H1 (cell line): ENCODE results near the gene TMEM131L. TPM values are rescaled to one million over a fixed set of nuclear protein-coding genes. Genes with fewer than 3 reads are reported as not detected.

Source experiments
- CTCF ChIA-PET: fragments of 300-600 bp; sonication (Branson Sonifier 250); formaldehyde crosslinking; loops from one replicate; lab custom pipeline; 2021; ENCODE audit not compliant: partially characterized antibody; lab: Charles Lee
- POLR2A ChIA-PET: fragments of 300-600 bp; sonication (Branson Sonifier 250); formaldehyde crosslinking; loops from one replicate; lab custom pipeline; 2021; ENCODE audit warnings: inconsistent platforms; ENCODE audit not compliant: partially characterized antibody; lab: Charles Lee
- DNase-seq, 2 experiments: peaks; one replicate each; pipeline versions ENCODE4 v3.0.0 to v3.0.0-alpha.2; 2010 to 2022; ENCODE audit warnings: low spot score in 2 of 2, low read depth in 1 of 2, mixed read lengths in 1 of 2
- FAIRE-seq: peaks from 2 replicates; lab custom pipeline; 2011; peaks lifted over from hg19 to GRCh38; lab: Jason Lieb, UNC
- H2AFZ ChIP-seq: 2 replicates; pipeline ENCODE4 v1.8.1; 2012; ENCODE audit warnings: low read length, inconsistent platforms
- H2AK5ac ChIP-seq: 2 replicates; pipeline ENCODE4 v1.6.1; 2013; ENCODE audit warnings: low read depth, low read length
- H2BK120ac ChIP-seq: replicated peaks from 2 replicates; pipeline ENCODE3; 2013; ENCODE audit warnings: low read depth, low read length, inconsistent platforms
- H2BK12ac ChIP-seq: 2 replicates; pipeline ENCODE4 v1.6.1; 2013; ENCODE audit warnings: low read depth, low read length
- H2BK15ac ChIP-seq: 2 replicates; pipeline ENCODE4 v1.6.1; 2013; ENCODE audit warnings: low read length
- H2BK20ac ChIP-seq: 2 replicates; pipeline ENCODE4 v1.6.1; 2013; ENCODE audit warnings: low read length
- H2BK5ac ChIP-seq: 2 replicates; pipeline ENCODE4 v1.6.1; 2013; ENCODE audit warnings: low read depth, low read length
- H3K14ac ChIP-seq: 2 replicates; pipeline ENCODE4 v1.6.1; 2013; ENCODE audit warnings: inconsistent platforms; ENCODE audit not compliant: insufficient read length
- H3K18ac ChIP-seq: 2 replicates; pipeline ENCODE4 v1.6.1; 2013; ENCODE audit warnings: low read length; ENCODE audit errors: extremely low read depth
- H3K23ac ChIP-seq: 2 replicates; pipeline ENCODE4 v1.6.1; 2013; ENCODE audit warnings: inconsistent platforms; ENCODE audit not compliant: insufficient read length
- H3K23me2 ChIP-seq: 2 replicates; pipeline ENCODE4 v1.6.1; 2013; ENCODE audit warnings: low read depth, low read length
- H3K27ac ChIP-seq: 2 replicates; pipeline ENCODE4 v1.6.1; 2011; ENCODE audit warnings: low read depth, low read length, inconsistent platforms
- H3K27me3 ChIP-seq, 4 experiments: replicated peaks in 1 of 4; 1 replicate in 1 of 4; 2 replicates in 3 of 4; pipeline versions ENCODE4 v1.6.1 to v1.8.1; 2011 to 2013; ENCODE audit warnings: low read length in 3 of 4, mild to moderate bottlenecking in 3 of 4, inconsistent platforms in 2 of 4, mixed read lengths in 2 of 4, moderate library complexity in 1 of 4; ENCODE audit not compliant: control insufficient read depth in 3 of 4, insufficient read depth in 3 of 4; ENCODE audit errors: extremely low read depth in 1 of 4
- H3K36me3 ChIP-seq, 4 experiments: 2 replicates each; pipeline versions ENCODE4 v1.6.1 to v1.8.1; 2011 to 2013; ENCODE audit warnings: mild to moderate bottlenecking in 4 of 4, low read length in 3 of 4, moderate library complexity in 2 of 4, control low read depth in 1 of 4, inconsistent platforms in 1 of 4; ENCODE audit not compliant: insufficient read depth in 4 of 4, control insufficient read depth in 2 of 4
- H3K4ac ChIP-seq: replicated peaks from 2 replicates; pipeline ENCODE3; 2013; ENCODE audit warnings: low read length, low read depth, mixed read lengths, inconsistent platforms; ENCODE audit not compliant: insufficient read length
- H3K4me1 ChIP-seq, 4 experiments: replicated peaks in 1 of 4; 1 replicate in 1 of 4; 2 replicates in 3 of 4; pipeline versions ENCODE4 v1.6.1 to v1.8.1; 2011 to 2013; ENCODE audit warnings: low read length in 3 of 4, inconsistent platforms in 2 of 4, mixed read lengths in 1 of 4; ENCODE audit not compliant: insufficient read depth in 4 of 4, control insufficient read depth in 3 of 4
- H3K4me2 ChIP-seq, 2 experiments: 2 replicates each; pipeline versions ENCODE4 v1.6.1 to v1.8.1; 2011 to 2013; ENCODE audit warnings: low read depth in 2 of 2, low read length in 2 of 2, control low read depth in 1 of 2, inconsistent platforms in 1 of 2, mild to moderate bottlenecking in 1 of 2; ENCODE audit not compliant: insufficient read depth in 1 of 2
- H3K4me3 ChIP-seq, 4 experiments: fragments of 200-600, 300-600 bp in 1 of 4; sonication (generic), shearing (Covaris generic), sonication (Bioruptor Twin) in 1 of 4; 2 replicates each; pipeline versions ENCODE4 v1.5.1 to v1.8.1; 2011 to 2016; ENCODE audit warnings: low read length in 4 of 4, low read depth in 3 of 4, control low read depth in 2 of 4, inconsistent platforms in 2 of 4, mild to moderate bottlenecking in 2 of 4, mixed read lengths in 1 of 4, moderate library complexity in 1 of 4; ENCODE audit not compliant: insufficient read depth in 2 of 4; ENCODE audit errors: extremely low read depth in 1 of 4
- H3K56ac ChIP-seq: replicated peaks from 2 replicates; pipeline ENCODE3; 2013; ENCODE audit warnings: low read depth, mild to moderate bottlenecking, mixed read lengths, low read length, inconsistent platforms; ENCODE audit not compliant: insufficient read length
- H3K79me1 ChIP-seq: 2 replicates; pipeline ENCODE4 v1.6.1; 2013; ENCODE audit warnings: low read depth, low read length, control low read depth
- H3K79me2 ChIP-seq, 2 experiments: 2 replicates each; pipeline versions ENCODE4 v1.6.1 to v1.8.1; 2012 to 2013; ENCODE audit warnings: low read length in 2 of 2, mild to moderate bottlenecking in 2 of 2, inconsistent platforms in 1 of 2; ENCODE audit not compliant: insufficient read depth in 2 of 2, control insufficient read depth in 1 of 2
- H3K9ac ChIP-seq, 4 experiments: replicated peaks in 1 of 4; 1 replicate in 1 of 4; 2 replicates in 3 of 4; pipeline versions ENCODE4 v1.6.1 to v1.8.1; 2011 to 2013; ENCODE audit warnings: low read depth in 3 of 4, low read length in 3 of 4, control low read depth in 2 of 4, mild to moderate bottlenecking in 2 of 4, moderate library complexity in 2 of 4, inconsistent platforms in 1 of 4; ENCODE audit errors: extremely low read depth in 1 of 4
- H3K9me3 ChIP-seq, 2 experiments: 2 replicates each; pipeline versions ENCODE4 v1.6.1 to v1.8.1; 2012 to 2013; ENCODE audit warnings: mild to moderate bottlenecking in 2 of 2, moderate library complexity in 2 of 2, control low read depth in 1 of 2, inconsistent platforms in 1 of 2, low read depth in 1 of 2, low read length in 1 of 2, mixed read lengths in 1 of 2; ENCODE audit not compliant: insufficient read depth in 2 of 2
- H4K20me1 ChIP-seq, 2 experiments: replicated peaks in 1 of 2; 2 replicates each; pipeline versions ENCODE3 to v1.8.1; 2011 to 2013; ENCODE audit warnings: inconsistent platforms in 2 of 2, low read length in 2 of 2, mild to moderate bottlenecking in 1 of 2; ENCODE audit not compliant: insufficient read depth in 2 of 2, control insufficient read depth in 1 of 2
- H4K5ac ChIP-seq: 2 replicates; pipeline ENCODE4 v1.6.1; 2013; ENCODE audit warnings: low read length, low read depth, mixed read lengths, inconsistent platforms; ENCODE audit not compliant: insufficient read length
- H4K8ac ChIP-seq: 2 replicates; pipeline ENCODE4 v1.8.0; 2013; ENCODE audit warnings: mild to moderate bottlenecking, moderate library complexity, low read length, inconsistent platforms; ENCODE audit not compliant: insufficient read depth; ENCODE audit errors: extremely low read depth
- H4K91ac ChIP-seq: replicated peaks from 2 replicates; pipeline ENCODE3; 2013; ENCODE audit warnings: low read length, mixed read lengths, inconsistent platforms; ENCODE audit not compliant: insufficient read length
- FOSL1 ChIP-seq: IDR thresholded peaks from 2 replicates; pipeline ENCODE4 v1.6.1; 2011; ENCODE audit warnings: mild to moderate bottlenecking, low read depth, low read length, moderate library complexity; ENCODE audit not compliant: insufficient read depth
- MAFK ChIP-seq: IDR thresholded peaks from 2 replicates; pipeline ENCODE4 v1.6.1; 2012; ENCODE audit warnings: low read depth, mild to moderate bottlenecking, improper control_type of control experiment, low read length
- NRF1 ChIP-seq: IDR thresholded peaks from 2 replicates; pipeline ENCODE4 v1.6.1; 2011; ENCODE audit warnings: mild to moderate bottlenecking, low read depth, low read length, improper control_type of control experiment
- RXRA ChIP-seq: IDR thresholded peaks from 2 replicates; pipeline ENCODE4 v1.6.1; 2011; ENCODE audit warnings: low read depth, mild to moderate bottlenecking, low read length, moderate library complexity; ENCODE audit not compliant: insufficient read depth
- SRF ChIP-seq: IDR thresholded peaks from 2 replicates; pipeline ENCODE4 v1.6.1; 2011; ENCODE audit warnings: mild to moderate bottlenecking, low read depth, low read length, moderate library complexity
- TAF1 ChIP-seq: IDR thresholded peaks from 2 replicates; pipeline ENCODE4 v1.6.1; 2011; ENCODE audit warnings: mild to moderate bottlenecking, low read depth, low read length
- USF2 ChIP-seq: IDR thresholded peaks from 2 replicates; pipeline ENCODE4 v1.6.1; 2011; ENCODE audit warnings: low read length, improper control_type of control experiment
- WGBS, 2 experiments: shearing (Covaris generic) in 1 of 2; methylation state at CpG; one replicate each; pipeline versions ENCODE4 v1.1.6 to v1.1.7; 2013 to 2015; ENCODE audit warnings: low lambda C conversion rate in 2 of 2, mixed read lengths in 2 of 2, inconsistent platforms in 1 of 2, low coverage in 1 of 2, missing lambda C conversion rate in 1 of 2; ENCODE audit not compliant: insufficient replicate concordance in 2 of 2, insufficient coverage in 1 of 2, insufficient read length in 1 of 2; ENCODE audit errors: extremely low coverage in 1 of 2, missing lambda C conversion rate in 1 of 2; 5-methylcytosine and 5-hydroxymethylcytosine counted together
- polyA plus RNA-seq, 7 experiments: library from polyadenylated mRNA; depleted of rRNA in 3 of 7; stranded (reverse) in 5 of 7; unstranded in 2 of 7; fragments of >200 nt in 5 of 7; fragments of 200-250 nt in 2 of 7; gene quantifications; 1 replicate in 5 of 7; 2 replicates in 1 of 7; 4 replicates in 1 of 7; pipeline versions ENCODE4 v1.2.1 to v1.2.3, GENCODE V29; 2011 to 2013; ENCODE audit warnings: missing spikeins in 2 of 7, mixed read lengths in 2 of 7
- total RNA-seq: library from RNA; stranded (reverse); fragmentation: NEBNext Ultra II Directional; extraction: Animal tissue kit (Norgen Biotek cat#: 25700); gene quantifications from 2 replicates; pipeline ENCODE4 v1.2.1, GENCODE V29; 2021

TMEM131L gene
- total and polyA plus RNA-seq, 2 of the 8 experiments (the other 6 are each of a cell fraction or from before 2014, with no cell fraction given) = 14.3 to 26.1 TPM

- Histone ChIP-seq H3K4me3 (no peak overlapping the region), H2BK15ac (no peak overlapping the region), H3K27me3 (no peaks in the 10 kb centered on the region), H2BK12ac (no peak overlapping the region), H4K8ac (no peak overlapping the region), H3K27ac (no peak overlapping the region), H3K4me1 (peaks cover 0 to 9% (median 2%) of the 10 kb centered on the region in 4 experiments; a peak in 3 of 7 replicates), H4K5ac (no peak overlapping the region), H4K91ac (no peak overlapping the region), H3K23ac (no peak overlapping the region), H3K18ac (no peak overlapping the region), H4K20me1 (peaks cover 1 to 5% of the 10 kb centered on the region in 2 experiments), H2AK5ac (no peak overlapping the region), H3K36me3 (no peaks in the 10 kb centered on the region), H3K56ac (no peak overlapping the region), H3K9ac (no peak overlapping the region), H3K79me2 (peaks cover 0 to 32% of the 10 kb centered on the region in 2 experiments; a peak in 3 of 4 replicates), H3K79me1 (no peaks in the 10 kb centered on the region; the same call in 1 of the 2 replicates), H3K4ac (no peak overlapping the region), H3K9me3 (no peaks in the 10 kb centered on the region), H2BK5ac (no peak overlapping the region), H2AFZ (no peak overlapping the region), H2BK20ac (no peak overlapping the region), H2BK120ac (no peak overlapping the region), H3K4me2 (no peak overlapping the region), H3K14ac (no peak overlapping the region), H3K23me2 (0 out of 2 replicates have a peak, but pooled peaks cover 2% of the 10 kb centered on the region)
- WGBS, 2 experiments = 92% methylated on average over 4 of the region's 4 CpGs; no CpG with 5 or more reads in 1 of the 2 experiments
- ChIA-PET POLR2A (interaction anchor here (1.5 kb wide), 2 partner anchors 11 to 180 kb away, joined by 4 read pairs; partner anchors contain the start of gene MND1), CTCF (interaction anchor here (0.8 to 1.6 kb wide), 3 partner anchors 11 to 58 kb away, joined by 3 read pairs; no protein-coding TSS in a partner anchor)
- no peak for TF ChIP-seq SRF
- TF ChIP-seq NRF1 = no peak
- no peak for TF ChIP-seq MAFK
- no peak for TF ChIP-seq USF2
- TF ChIP-seq TAF1 = no peak
- no peak for TF ChIP-seq RXRA
- TF ChIP-seq FOSL1 = no peak
- no peak for FAIRE-seq
- DNase-seq = no peak
Observed at GRCh38 chr4:153524682-153525081, 58.5 kb downstream of the TMEM131L start.
